Body of pancreas (tissue), 4 donors: Measurements from ENCODE around the gene GUCY2D. TPM values are rescaled to one million over a fixed set of nuclear protein-coding genes. Genes with fewer than 3 reads are reported as not detected.

Experiments
- ATAC-seq: fragments of 150-250 bp; one replicate; pipeline ENCODE4 v1.9.1; 2016
- DNase-seq, 4 donors: peaks; one replicate each; pipeline ENCODE4 v3.0.0-alpha.2; 2019
- H3K27ac ChIP-seq, 4 donors: fragments of 200-600 bp; sonication (generic); 1 replicate in 3 of 4; 2 replicates in 1 of 4; pipeline versions ENCODE4 v1.5.1 to v1.6.1; 2016 to 2019; ENCODE audit warnings: mild to moderate bottlenecking in 1 of 4, mixed read lengths in 1 of 4, moderate library complexity in 1 of 4
- H3K27me3 ChIP-seq, 2 donors: fragments of 200-600 bp; sonication (generic); one replicate each; pipeline ENCODE4 v1.6.0; 2016; ENCODE audit warnings: mild to moderate bottlenecking in 1 of 2
- H3K36me3 ChIP-seq, 2 donors: fragments of 200-600 bp; sonication (generic); replicated peaks in 1 of 2; 2 replicates each; pipeline ENCODE4 v1.5.1; 2016; ENCODE audit warnings: low read depth in 2 of 2; ENCODE audit not compliant: insufficient read depth in 1 of 2
- H3K4me1 ChIP-seq: fragments of 200-600 bp; sonication (generic); one replicate; pipeline ENCODE4 v1.6.0; 2016
- H3K4me3 ChIP-seq, 2 donors: fragments of 200-600 bp; sonication (generic); 1 replicate in 1 of 2; 2 replicates in 1 of 2; pipeline ENCODE4 v1.5.1; 2016 to 2019
- H3K9me3 ChIP-seq, 3 donors: fragments of 200-600 bp; sonication (generic); 1 replicate in 2 of 3; 2 replicates in 1 of 3; pipeline ENCODE4 v1.5.1; 2016
- CTCF ChIP-seq, 7 experiments: fragments of 450-650 bp in 4 of 7; fragments of 200-600 bp in 3 of 7; sonication (generic) in 3 of 7; IDR thresholded peaks; one replicate each; pipeline ENCODE4 v1.5.1; 2016 to 2019; ENCODE audit warnings: antibody characterized with exemption in 7 of 7
- POLR2A ChIP-seq, 3 donors: fragments of 450-650 bp; IDR thresholded peaks; one replicate each; pipeline ENCODE4 v1.6.1; 2016; ENCODE audit warnings: antibody characterized with exemption in 3 of 3, mild to moderate bottlenecking in 2 of 3
- WGBS, 2 donors: methylation state at CpG; one replicate each; pipeline ENCODE4 v1.1.5; 2017; 5-methylcytosine and 5-hydroxymethylcytosine counted together
- intact Hi-C: fragments of 100-400 bp; cut with DNase I; formaldehyde crosslinking; loops from one replicate; pipeline ENCODE4 v1.15.1; 2023
- total RNA-seq, 2 donors: library from RNA; depleted of rRNA; stranded (reverse); fragments of >200 nt; gene quantifications; one replicate each; pipeline ENCODE4 v1.1.0, GENCODE V29; 2016

The GUCY2D gene
- total RNA-seq, 2 donors from 2014 or later: not detected

DNA sequence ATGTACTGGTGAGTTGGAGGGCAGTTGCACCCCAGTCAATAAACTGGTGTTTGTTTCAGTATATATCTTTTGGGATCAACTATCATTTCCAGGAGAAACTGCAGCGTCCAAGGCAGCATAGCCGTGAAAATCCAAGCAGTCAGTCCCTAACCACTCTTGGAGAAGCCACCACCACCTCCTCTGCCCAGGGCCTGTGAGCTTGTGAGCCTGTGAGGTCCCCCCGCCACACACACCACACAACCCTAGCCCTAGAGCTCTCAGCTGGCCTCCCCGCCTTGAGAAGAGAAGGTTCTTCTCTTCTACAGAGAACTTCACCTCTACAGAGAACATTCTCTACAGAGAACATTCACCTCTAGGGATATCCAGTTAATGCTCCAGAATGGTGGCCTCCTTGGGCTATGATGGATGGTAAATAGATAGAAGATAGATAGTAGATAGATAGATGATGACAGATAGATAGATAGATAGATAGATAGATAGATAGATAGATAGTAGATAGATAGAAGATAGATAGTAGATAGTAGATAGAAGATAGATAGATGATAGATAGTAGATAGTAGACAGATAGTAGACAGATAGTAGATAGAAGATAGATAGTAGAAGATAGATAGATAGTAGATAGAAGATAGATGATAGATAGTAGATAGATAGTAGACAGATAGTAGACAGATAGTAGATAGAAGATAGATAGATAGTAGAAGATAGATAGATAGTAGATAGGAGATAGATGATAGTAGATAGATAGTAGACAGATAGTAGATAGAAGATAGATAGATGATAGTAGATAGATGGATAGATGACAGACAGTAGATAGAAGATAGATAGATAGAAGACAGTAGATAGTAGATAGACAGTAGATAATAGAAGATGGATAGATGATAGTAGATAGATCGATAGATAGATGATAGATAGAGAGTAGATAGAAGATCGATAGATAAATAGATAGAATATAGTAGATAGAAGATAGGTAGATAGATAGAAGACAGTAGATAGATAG, 50.1 kb downstream of the GUCY2D start:
- no peaks in the 10 kb centered on the region for H3K9me3 ChIP-seq
- H3K27ac ChIP-seq: no peak overlapping the region
- 71 to 75% methylated on average over 6 of the region's 6 CpGs for WGBS, 2 donors
- peaks cover 0 to 6% of the 10 kb centered on the region in 2 donors for H3K27me3 ChIP-seq
- TF ChIP-seq POLR2A (IDR thresholded peaks at IDR 0.05) (no peak), CTCF (IDR thresholded peaks at IDR 0.05) (no peak)
- DNase-seq (no peak), ATAC-seq (no peak)
- intact Hi-C loops: no loop called here
- no peaks in the 10 kb centered on the region for H3K36me3 ChIP-seq
- H3K4me3 ChIP-seq: no peak overlapping the region
- peaks cover 14% of the 10 kb centered on the region for H3K4me1 ChIP-seq

GRCh38 chr17:8053600-8053999, 51.2 kb downstream of the GUCY2D start:
- Histone ChIP-seq H3K36me3 (no peaks in the 10 kb centered on the region), H3K9me3 (no peaks in the 10 kb centered on the region), H3K27me3 (peaks cover 0 to 12% of the 10 kb centered on the region in 2 donors), H3K4me3 (no peak overlapping the region), H3K4me1 (peaks cover 18% of the 10 kb centered on the region), H3K27ac (no peak overlapping the region)
- no peak for ATAC-seq
- TF ChIP-seq CTCF (IDR thresholded peaks at IDR 0.05) (no peak), POLR2A (IDR thresholded peaks at IDR 0.05) (no peak)
- no peak for DNase-seq
- 83 to 89% methylated on average over 7 of the region's 7 CpGs for WGBS, 2 donors
- intact Hi-C loops: no loop called here

DNA sequence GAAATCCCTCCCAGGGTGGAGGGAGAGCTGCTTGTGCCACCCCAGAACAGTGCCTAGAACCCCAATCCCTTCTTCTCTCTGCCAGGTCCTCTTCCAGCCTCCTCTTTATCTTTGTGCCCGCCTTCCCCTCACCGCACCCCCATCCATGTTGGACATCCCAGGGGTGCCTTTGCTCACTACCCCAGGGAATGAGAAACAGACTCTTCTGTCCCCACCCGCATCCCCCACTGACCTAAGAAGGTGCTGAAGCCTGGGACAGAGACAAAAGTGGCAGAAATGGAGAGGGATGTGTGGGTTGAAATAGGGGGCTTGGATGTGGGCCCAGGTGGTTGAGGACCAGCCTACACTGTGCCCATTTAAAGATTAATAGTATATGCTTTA, 53.4 kb downstream of the GUCY2D start:
- peaks cover 24% of the 10 kb centered on the region for H3K4me1 ChIP-seq
- H3K27me3 ChIP-seq: peaks cover 0 to 12% of the 10 kb centered on the region in 2 donors

GRCh38 chr17:8056232-8056975, 54.0 kb downstream of the GUCY2D start:
- no peaks in the 10 kb centered on the region for H3K9me3 ChIP-seq
- WGBS, 2 donors: 18 to 21% methylated on average over 13 to 14 of the region's 14 CpGs
- ATAC-seq (peak; percentile 38), DNase-seq (peak in 3 of 4 donors; percentile 55 to 83 (median 57))
- peak in 1 of 3 donors; percentile 28 for TF ChIP-seq POLR2A (IDR thresholded peaks at IDR 0.05)
- TF ChIP-seq CTCF (IDR thresholded peaks at IDR 0.05): no peak
- H3K27me3 ChIP-seq: peaks cover 0 to 12% of the 10 kb centered on the region in 2 donors
- H3K36me3 ChIP-seq: no peaks in the 10 kb centered on the region
- H3K4me1 ChIP-seq: peaks cover 24% of the 10 kb centered on the region
- intact Hi-C loops: no loop called here
- H3K27ac ChIP-seq: peak overlapping the region in 2 of 4 donors; percentile 7 to 70
- H3K4me3 ChIP-seq: no peak overlapping the region

More for the DNA sequence above, 53.4 kb downstream of the GUCY2D start:
- no peak overlapping the region for H3K4me3 ChIP-seq
- ATAC-seq (no peak), DNase-seq (no peak)
- H3K9me3 ChIP-seq: no peaks in the 10 kb centered on the region
- H3K36me3 ChIP-seq: no peaks in the 10 kb centered on the region
- no peak for TF ChIP-seq CTCF (IDR thresholded peaks at IDR 0.05)
- no peak for TF ChIP-seq POLR2A (IDR thresholded peaks at IDR 0.05)
- WGBS, 2 donors: 80 to 85% methylated on average over 3 of the region's 3 CpGs
- intact Hi-C loops: no loop called here
- H3K27ac ChIP-seq: peak overlapping the region in 3 of 4 donors; percentile 7 to 70 (median 9)
